H1 (cell line): ENCODE measurements around the gene CALML5.

Experiments
- CBX5 ChIP-seq: fragments of 300-800, 300-1000 bp; sonication (generic); IDR thresholded peaks from 2 replicates; pipeline ENCODE4 v1.7.1; 2016; ENCODE audit warnings: antibody characterized with exemption, low read length, low read depth
- CTCF ChIP-seq, 3 experiments: IDR thresholded peaks; 1 replicate in 2 of 3; 2 replicates in 1 of 3; pipeline versions ENCODE4 v1.5.1 to v1.6.1; 2011; ENCODE audit warnings: low read length in 3 of 3, mild to moderate bottlenecking in 3 of 3, inconsistent platforms in 2 of 3, low read depth in 1 of 3, moderate library complexity in 1 of 3; ENCODE audit not compliant: insufficient read depth in 1 of 3; ENCODE audit errors: control extremely low read depth in 1 of 3
- EP300 ChIP-seq, 2 experiments: IDR thresholded peaks; 1 replicate in 1 of 2; 2 replicates in 1 of 2; pipeline ENCODE4 v1.6.1; 2011 to 2012; ENCODE audit warnings: low read depth in 2 of 2, low read length in 2 of 2, mild to moderate bottlenecking in 2 of 2, borderline replicate concordance in 1 of 2, inconsistent platforms in 1 of 2, moderate library complexity in 1 of 2
- NANOG ChIP-seq: IDR thresholded peaks from 2 replicates; pipeline ENCODE4 v1.6.1; 2011; ENCODE audit warnings: low read length, low read depth, mild to moderate bottlenecking, inconsistent platforms; ENCODE audit not compliant: insufficient read depth, poor library complexity, severe bottlenecking
- POLR2A ChIP-seq, 2 experiments: IDR thresholded peaks; 1 replicate in 1 of 2; 2 replicates in 1 of 2; pipeline ENCODE4 v1.6.1; 2011; ENCODE audit warnings: low read depth in 2 of 2, low read length in 2 of 2, mild to moderate bottlenecking in 2 of 2; ENCODE audit errors: control extremely low read depth in 1 of 2
- RAD21 ChIP-seq, 2 experiments: IDR thresholded peaks in 1 of 2; conservative IDR thresholded peaks in 1 of 2; 2 replicates each; pipeline ENCODE4 v1.6.1; 2011; ENCODE audit warnings: low read depth in 2 of 2, low read length in 2 of 2, improper control_type of control experiment in 1 of 2, inconsistent platforms in 1 of 2, mild to moderate bottlenecking in 1 of 2, moderate library complexity in 1 of 2
- RXRA ChIP-seq: IDR thresholded peaks from 2 replicates; pipeline ENCODE4 v1.6.1; 2011; ENCODE audit warnings: low read depth, mild to moderate bottlenecking, low read length, moderate library complexity; ENCODE audit not compliant: insufficient read depth
- SP4 ChIP-seq: IDR thresholded peaks from 2 replicates; pipeline ENCODE4 v1.6.1; 2012; ENCODE audit warnings: low read length, inconsistent platforms
- TCF12 ChIP-seq: IDR thresholded peaks from 2 replicates; pipeline ENCODE4 v1.6.1; 2011; ENCODE audit warnings: low read depth, mild to moderate bottlenecking, low read length
- YY1 ChIP-seq: IDR thresholded peaks from 2 replicates; pipeline ENCODE4 v1.6.1; 2011; ENCODE audit warnings: low read depth, mild to moderate bottlenecking, low read length

- TF ChIP-seq POLR2A (IDR thresholded peaks at IDR 0.05; ENCODE audit: control extremely low read depth in 1 of 2, low read depth in 2 of 2, low read length in 2 of 2) = no peak
- no peak for TF ChIP-seq CTCF (IDR thresholded peaks at IDR 0.05; ENCODE audit: control extremely low read depth in 1 of 3, insufficient read depth in 1 of 3, low read depth in 1 of 3, low read length in 3 of 3)
- TF ChIP-seq EP300 (IDR thresholded peaks at IDR 0.05; ENCODE audit: borderline replicate concordance in 1 of 2, low read depth in 2 of 2, low read length in 2 of 2) = no peak
- TF ChIP-seq YY1 = no peak
- TF ChIP-seq TCF12 = no peak
- TF ChIP-seq RXRA = no peak
- TF ChIP-seq CBX5 = no peak
- no peak for TF ChIP-seq RAD21 (IDR thresholded peaks at IDR 0.05 in 1 of 2, conservative IDR thresholded peaks at IDR 0.05 in 1 of 2; ENCODE audit: low read depth in 2 of 2, low read length in 2 of 2)
- TF ChIP-seq NANOG = no peak
- no peak for TF ChIP-seq SP4
Observed at GRCh38 chr10:5544216-5544805, 44.9 kb upstream of the CALML5 start.
